22Rv1 (cell line): ENCODE measurements around the gene BCL11A.

Experiments used
- CTCF ChIP-seq: fragments of 450-650 bp; IDR thresholded peaks from 2 replicates; pipeline ENCODE4 v1.5.1; 2017; ENCODE audit warnings: mild to moderate bottlenecking
- ZFX ChIP-seq: fragments of 450-650 bp; IDR thresholded peaks from 2 replicates; pipeline ENCODE4 v1.6.1; 2017; ENCODE audit warnings: antibody characterized with exemption, borderline replicate concordance

- TF ChIP-seq CTCF (no peak), ZFX (no peak)
Observed at GRCh38 chr2:60490848-60491247, 62.6 kb downstream of the BCL11A start.
